Measurements from ENCODE around the gene TTLL7.

GRCh38 chr1:83961571-83962295, 37.2 kb downstream of the TTLL7 start:
- TF ChIP-seq, protein P1, sequence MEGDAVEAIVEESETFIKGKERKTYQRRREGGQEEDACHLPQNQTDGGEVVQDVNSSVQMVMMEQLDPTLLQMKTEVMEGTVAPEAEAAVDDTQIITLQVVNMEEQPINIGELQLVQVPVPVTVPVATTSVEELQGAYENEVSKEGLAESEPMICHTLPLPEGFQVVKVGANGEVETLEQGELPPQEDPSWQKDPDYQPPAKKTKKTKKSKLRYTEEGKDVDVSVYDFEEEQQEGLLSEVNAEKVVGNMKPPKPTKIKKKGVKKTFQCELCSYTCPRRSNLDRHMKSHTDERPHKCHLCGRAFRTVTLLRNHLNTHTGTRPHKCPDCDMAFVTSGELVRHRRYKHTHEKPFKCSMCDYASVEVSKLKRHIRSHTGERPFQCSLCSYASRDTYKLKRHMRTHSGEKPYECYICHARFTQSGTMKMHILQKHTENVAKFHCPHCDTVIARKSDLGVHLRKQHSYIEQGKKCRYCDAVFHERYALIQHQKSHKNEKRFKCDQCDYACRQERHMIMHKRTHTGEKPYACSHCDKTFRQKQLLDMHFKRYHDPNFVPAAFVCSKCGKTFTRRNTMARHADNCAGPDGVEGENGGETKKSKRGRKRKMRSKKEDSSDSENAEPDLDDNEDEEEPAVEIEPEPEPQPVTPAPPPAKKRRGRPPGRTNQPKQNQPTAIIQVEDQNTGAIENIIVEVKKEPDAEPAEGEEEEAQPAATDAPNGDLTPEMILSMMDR (IDR thresholded peaks at IDR 0.05) = no peak
- TF ChIP-seq POLR2A (IDR thresholded peaks at IDR 0.05) = no peak

Data from Peyer's patch (tissue), 4 donors.